BJ (cell line): Measurements from ENCODE around the gene MGA. TPM values are rescaled to one million over a fixed set of nuclear protein-coding genes. Genes with fewer than 3 reads are reported as not detected.

Source experiments
- CTCF ChIA-PET: fragments of 350-600 bp; formaldehyde crosslinking; extraction: SDS; loops from one replicate; lab custom pipeline; 2021; ENCODE audit warnings: antibody characterized with exemption, inconsistent platforms; lab: Yijun Ruan, JAX
- POLR2A ChIA-PET: fragments of 300-600 bp; sonication (Branson Sonifier 250); formaldehyde crosslinking; extraction: SDS; loops from one replicate; lab custom pipeline; 2021; ENCODE audit warnings: antibody characterized with exemption; lab: Charles Lee
- DNase-seq: peaks from one replicate; pipeline ENCODE4 v3.0.0-alpha.2; 2011; ENCODE audit warnings: low read depth
- H3K27me3 ChIP-seq: 2 replicates; pipeline ENCODE4 v1.6.0; 2011; ENCODE audit warnings: low read length; ENCODE audit not compliant: control insufficient read depth, insufficient read depth
- H3K36me3 ChIP-seq: 2 replicates; pipeline ENCODE4 v1.5.1; 2011; ENCODE audit warnings: low read length; ENCODE audit not compliant: control insufficient read depth, insufficient read depth
- H3K4me3 ChIP-seq: 2 replicates; pipeline ENCODE4 v1.5.1; 2011; ENCODE audit warnings: low read depth, mild to moderate bottlenecking, control low read depth, low read length
- CTCF ChIP-seq: IDR thresholded peaks from 2 replicates; pipeline ENCODE4 v1.5.1; 2011; ENCODE audit warnings: low read depth, mild to moderate bottlenecking, control low read depth, inconsistent platforms, low read length, moderate library complexity; ENCODE audit not compliant: insufficient read depth
- polyA plus RNA-seq: library from polyadenylated mRNA; depleted of rRNA; stranded (reverse); fragments of >200 nt; gene quantifications from 2 replicates; pipeline ENCODE4 v1.2.3, GENCODE V29; 2011

Gene MGA
- polyA plus RNA-seq, 1 experiment: 4.7 TPM

GRCh38 chr15:41795996-41796856 lies 136.0 kb downstream of the MGA start:
- Histone ChIP-seq H3K36me3 (0 out of 2 replicates have a peak, but pooled peaks cover 2% of the 10 kb centered on the region), H3K27me3 (no peaks in the 10 kb centered on the region), H3K4me3 (no peak overlapping the region)
- no peak for TF ChIP-seq CTCF
- peak; percentile 81 for DNase-seq
- POLR2A ChIA-PET: interaction anchor here (0.9 kb wide), 1 partner anchor 19 kb away, joined by 3 read pairs; no protein-coding TSS in a partner anchor
- CTCF ChIA-PET: interaction anchor here (1.9 to 8.4 kb wide), 3 partner anchors 9 to 17 kb away, joined by 5 to 97 read pairs (median 27); partner anchors contain the start of gene MAPKBP1

GRCh38 chr15:41797201-41797944 lies 137.2 kb downstream of the MGA start:
- Histone ChIP-seq H3K4me3 (no peak overlapping the region), H3K36me3 (0 out of 2 replicates have a peak, but pooled peaks cover 2% of the 10 kb centered on the region), H3K27me3 (no peaks in the 10 kb centered on the region)
- no peak for TF ChIP-seq CTCF
- no peak for DNase-seq
- ChIA-PET CTCF (interaction anchor here (1.9 to 8.4 kb wide), 3 partner anchors 10 to 19 kb away, joined by 5 to 97 read pairs (median 27); partner anchors contain the start of gene MAPKBP1), POLR2A (no interaction called here)

- ChIA-PET POLR2A (no interaction called here), CTCF (interaction anchor here (0.7 to 8.4 kb wide), 4 partner anchors 12 to 1083 kb away, joined by 3 to 97 read pairs (median 8); partner anchors contain the start of gene MAPKBP1)
- TF ChIP-seq CTCF: no peak
- Histone ChIP-seq H3K4me3 (no peak overlapping the region), H3K27me3 (no peaks in the 10 kb centered on the region), H3K36me3 (0 out of 2 replicates have a peak, but pooled peaks cover 2% of the 10 kb centered on the region)
- no peak for DNase-seq
Measured at GRCh38 chr15:41798607-41799487, 138.6 kb downstream of the MGA start.

GRCh38 chr15:41799488-41799805 lies 139.2 kb downstream of the MGA start:
- no peaks in the 10 kb centered on the region for H3K27me3 ChIP-seq
- 0 out of 2 replicates have a peak, but pooled peaks cover 2% of the 10 kb centered on the region for H3K36me3 ChIP-seq
- POLR2A ChIA-PET: no interaction called here
- no peak overlapping the region for H3K4me3 ChIP-seq
- no peak for DNase-seq
- CTCF ChIA-PET: interaction anchor here (0.8 to 2.4 kb wide), 2 partner anchors 11 to 26 kb away, joined by 4 to 12 read pairs; partner anchors contain the start of gene MAPKBP1
- TF ChIP-seq CTCF: no peak
